ENCODE measurements around the gene PPP1R18. TPM values are rescaled to one million over a fixed set of nuclear protein-coding genes. Genes with fewer than 3 reads are reported as not detected.
"Not testable (repeated sequence)": the region's sequence is repeated elsewhere in the genome, so short reads cannot be mapped to it uniquely, and the experiment has no call there.

Gene PPP1R18
- total RNA-seq, 2 experiments from 2014 or later: 65.2 to 106 TPM

DNA sequence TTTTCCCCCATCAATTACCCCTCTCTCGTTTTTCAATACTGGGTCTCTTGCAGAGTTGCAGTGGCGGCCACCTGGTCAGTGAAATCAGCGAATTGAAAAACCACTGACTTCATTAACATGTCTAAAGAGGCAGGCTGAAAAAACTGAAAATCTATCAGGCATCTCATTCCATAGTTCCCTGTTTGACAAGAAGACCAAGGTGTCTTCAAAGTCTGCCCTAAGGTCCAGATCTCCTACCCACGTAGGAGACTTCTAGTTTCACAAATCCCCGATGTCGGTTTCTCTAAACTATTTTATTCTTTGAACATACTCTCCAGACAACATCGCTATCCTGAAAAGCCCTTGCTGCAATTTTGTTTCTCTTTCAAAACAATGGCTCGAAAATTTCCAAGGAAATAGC is 32.9 kb upstream of the PPP1R18 start:
- TSS peak; percentile 60 for BruUV-seq (replicated peaks)
- DNase-seq (ENCODE audit: low spot score): peak; percentile 69
- peak overlapping the region; percentile 97 for H3K27ac ChIP-seq (ENCODE audit: low read depth, low read length, poor library complexity, severe bottlenecking)
- peaks cover 19% of the 10 kb centered on the region for H4K20me1 ChIP-seq (ENCODE audit: insufficient read depth, low read length)
- H3K9me3 ChIP-seq (ENCODE audit: low read length): no peaks in the 10 kb centered on the region
- H3K4me3 ChIP-seq (ENCODE audit: low read depth, low read length, poor library complexity, severe bottlenecking): peak overlapping the region; percentile 91
- no peaks in the 10 kb centered on the region for H3K9me2 ChIP-seq (ENCODE audit: insufficient read depth, low read length)
- intact Hi-C loops (cut with micrococcal nuclease; ENCODE audit: unreplicated experiment): no loop called here
- peaks cover 79% of the 10 kb centered on the region for H3K79me2 ChIP-seq (ENCODE audit: insufficient read depth, low read depth, low read length)
- ChIA-PET POLR2A (interaction anchor here (0.7 to 6.0 kb wide), 6 partner anchors 29 to 148 kb away, joined by 3 to 71 read pairs (median 4); partner anchors contain the start of genes ABCF1 and NRM), CTCF (ENCODE audit: unreplicated experiment) (no interaction called here)
- H2AFZ ChIP-seq (ENCODE audit: low read length): no peak overlapping the region
- no peak for TF ChIP-seq EZH2phosphoT487 (IDR thresholded peaks at IDR 0.05; ENCODE audit: borderline replicate concordance, low read depth, low read length)
- TF ChIP-seq, protein P1, sequence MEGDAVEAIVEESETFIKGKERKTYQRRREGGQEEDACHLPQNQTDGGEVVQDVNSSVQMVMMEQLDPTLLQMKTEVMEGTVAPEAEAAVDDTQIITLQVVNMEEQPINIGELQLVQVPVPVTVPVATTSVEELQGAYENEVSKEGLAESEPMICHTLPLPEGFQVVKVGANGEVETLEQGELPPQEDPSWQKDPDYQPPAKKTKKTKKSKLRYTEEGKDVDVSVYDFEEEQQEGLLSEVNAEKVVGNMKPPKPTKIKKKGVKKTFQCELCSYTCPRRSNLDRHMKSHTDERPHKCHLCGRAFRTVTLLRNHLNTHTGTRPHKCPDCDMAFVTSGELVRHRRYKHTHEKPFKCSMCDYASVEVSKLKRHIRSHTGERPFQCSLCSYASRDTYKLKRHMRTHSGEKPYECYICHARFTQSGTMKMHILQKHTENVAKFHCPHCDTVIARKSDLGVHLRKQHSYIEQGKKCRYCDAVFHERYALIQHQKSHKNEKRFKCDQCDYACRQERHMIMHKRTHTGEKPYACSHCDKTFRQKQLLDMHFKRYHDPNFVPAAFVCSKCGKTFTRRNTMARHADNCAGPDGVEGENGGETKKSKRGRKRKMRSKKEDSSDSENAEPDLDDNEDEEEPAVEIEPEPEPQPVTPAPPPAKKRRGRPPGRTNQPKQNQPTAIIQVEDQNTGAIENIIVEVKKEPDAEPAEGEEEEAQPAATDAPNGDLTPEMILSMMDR (conservative IDR thresholded peaks at IDR 0.05; ENCODE audit: low read length): no peak
- H3K4me2 ChIP-seq (ENCODE audit: low read length): peak overlapping the region; percentile 98
- peaks cover 52% of the 10 kb centered on the region for H3K4me1 ChIP-seq (ENCODE audit: insufficient read depth, low read length, poor library complexity, severe bottlenecking)
- peaks cover 55% of the 10 kb centered on the region for H3K36me3 ChIP-seq (ENCODE audit: insufficient read depth, low read length)

DNA sequence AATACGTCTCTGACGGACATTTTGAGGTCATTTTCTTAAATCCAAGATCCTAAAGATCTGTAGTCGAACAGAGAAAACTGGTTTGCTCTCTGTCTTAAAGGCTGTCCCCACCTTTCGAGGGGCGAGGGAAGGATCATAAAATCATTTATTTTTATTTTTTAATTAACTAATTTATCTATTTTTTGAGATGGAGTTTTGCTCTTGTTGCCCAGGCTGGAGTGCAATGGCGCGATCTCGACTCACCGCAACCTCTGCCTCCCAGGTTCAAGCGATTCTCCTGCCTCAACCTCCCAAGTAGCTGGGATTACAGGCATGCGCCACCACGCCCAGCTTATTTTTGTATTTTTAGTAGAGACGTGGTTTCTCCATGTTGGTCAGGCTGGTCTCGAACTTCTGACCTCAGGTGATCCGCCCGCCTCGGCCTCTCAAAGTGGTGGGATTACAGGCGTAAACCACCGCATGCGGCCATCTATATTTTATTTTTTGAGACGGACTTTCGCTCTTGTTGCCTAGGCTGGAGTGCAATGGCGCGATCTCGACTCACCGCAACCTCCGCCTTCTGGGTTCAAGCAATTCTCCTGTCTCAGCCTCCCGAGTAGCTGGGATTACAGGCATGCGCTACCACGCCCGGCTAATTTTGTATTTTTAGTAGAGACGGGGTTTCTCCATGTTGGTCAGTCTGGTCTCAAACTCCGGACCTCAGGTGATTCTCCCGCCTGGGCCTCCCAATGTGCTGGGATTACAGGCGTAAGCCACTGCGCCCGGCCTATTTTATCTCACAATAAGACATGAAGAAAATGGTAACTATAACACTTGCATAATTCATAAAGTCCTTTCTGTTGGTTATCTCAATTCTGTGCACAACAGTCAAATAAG is 31.6 kb upstream of the PPP1R18 start:
- POLR2A ChIA-PET: interaction anchor here (0.9 to 6.0 kb wide), 7 partner anchors 28 to 103 kb away, joined by 4 to 71 read pairs (median 7); partner anchors contain the start of genes MRPS18B and NRM
- H4K20me1 ChIP-seq (ENCODE audit: insufficient read depth, low read length); H3K9me2 ChIP-seq (ENCODE audit: insufficient read depth, low read length); H2AFZ ChIP-seq (ENCODE audit: low read length); H3K9me3 ChIP-seq (ENCODE audit: low read length): not testable (repeated sequence)
- peaks cover 66% of the 10 kb centered on the region for H3K79me2 ChIP-seq (ENCODE audit: insufficient read depth, low read depth, low read length)
- intact Hi-C loops (cut with micrococcal nuclease; ENCODE audit: unreplicated experiment): loop anchor here (1.0 kb wide), 3 partner anchors 24 to 101 kb away; partner anchors contain the start of genes FLOT1, MRPS18B and PPP1R10
- CTCF ChIA-PET (ENCODE audit: unreplicated experiment): interaction anchor here (0.6 to 1.7 kb wide), 4 partner anchors 12 to 38 kb away, joined by 3 to 5 read pairs (median 4); no protein-coding TSS in a partner anchor
- TSS peak; percentile 79 for BruUV-seq (replicated peaks)
- H3K4me2 ChIP-seq (ENCODE audit: low read length): peak overlapping the region; percentile 98
- peak overlapping the region; percentile 97 for H3K27ac ChIP-seq (ENCODE audit: low read depth, low read length, poor library complexity, severe bottlenecking)
- H3K4me1 ChIP-seq (ENCODE audit: insufficient read depth, low read length, poor library complexity, severe bottlenecking): peaks cover 47% of the 10 kb centered on the region
- DNase-seq (ENCODE audit: low spot score): peak; percentile 28
- peaks cover 55% of the 10 kb centered on the region for H3K36me3 ChIP-seq (ENCODE audit: insufficient read depth, low read length)
- H3K4me3 ChIP-seq (ENCODE audit: low read depth, low read length, poor library complexity, severe bottlenecking): peak overlapping the region; percentile 91

DNA sequence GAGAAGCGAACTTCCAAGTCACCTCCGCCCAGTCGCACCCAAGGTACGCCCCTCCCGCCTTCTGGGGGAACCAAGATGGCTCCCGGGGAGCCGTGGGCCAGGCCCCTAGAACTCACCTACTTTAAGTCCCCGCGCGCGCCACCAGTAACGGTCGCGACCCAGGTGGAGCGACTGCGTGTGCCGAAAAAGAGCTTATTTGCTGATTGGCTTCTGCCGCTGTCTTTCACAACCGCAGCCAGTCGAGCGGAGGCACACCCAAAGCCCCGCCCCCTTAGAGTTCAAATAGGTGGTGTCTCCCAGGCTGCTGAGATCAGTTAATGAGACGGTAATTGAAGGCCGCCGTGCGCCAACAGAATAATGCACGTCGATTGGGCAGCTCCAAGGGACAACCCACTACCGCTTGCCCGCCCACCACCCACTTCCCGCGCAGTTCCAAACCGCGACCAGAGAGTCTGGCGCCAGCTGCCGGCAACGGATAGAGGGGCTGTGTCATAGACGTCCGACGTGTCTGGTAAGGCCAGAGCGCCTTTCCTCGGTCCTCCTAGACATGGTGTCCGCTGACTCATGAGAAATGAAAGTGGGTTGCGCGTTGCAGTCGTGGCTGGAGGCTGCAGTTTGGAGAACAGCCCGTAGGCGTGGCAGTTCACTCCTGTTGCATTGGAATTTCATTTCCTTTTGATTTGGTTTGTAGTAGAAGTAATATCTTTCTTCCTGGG is 30.8 kb upstream of the PPP1R18 start, which contains the start of gene MDC1:
Gene MDC1, minus strand, starts transcription at position 153 of the 716 bp plus-strand sequence. CDS start 2,106 bp downstream, outside the sequence.
- BruUV-seq (replicated peaks): no TSS peak
- DNase-seq (ENCODE audit: low spot score): peak; percentile 100
- peak within 1 kb of the TSS; percentile 91 for H3K4me3 ChIP-seq (ENCODE audit: low read depth, low read length, poor library complexity, severe bottlenecking)
- intact Hi-C loops (cut with micrococcal nuclease; ENCODE audit: unreplicated experiment): loop anchor here (1.0 kb wide), 3 partner anchors 25 to 100 kb away; partner anchors contain the start of genes FLOT1, MRPS18B and PPP1R10
- no peaks in the 10 kb centered on the region for H4K20me1 ChIP-seq (ENCODE audit: insufficient read depth, low read length)
- CTCF ChIA-PET (ENCODE audit: unreplicated experiment): interaction anchor here (0.6 to 1.7 kb wide), 5 partner anchors 13 to 1851 kb away, joined by 3 to 5 read pairs (median 3); no protein-coding TSS in a partner anchor
- POLR2A ChIA-PET: interaction anchor here (0.7 to 6.0 kb wide), 7 partner anchors 21 to 102 kb away, joined by 3 to 71 read pairs (median 4); partner anchors contain the start of genes FLOT1, MRPS18B and NRM
- peak within 1 kb of the TSS; percentile 38; the same call in 1 of the 2 replicates for H2AFZ ChIP-seq (ENCODE audit: low read length)
- H3K4me1 ChIP-seq (ENCODE audit: insufficient read depth, low read length, poor library complexity, severe bottlenecking): peaks cover 44% of the 10 kb centered on the region
- TF ChIP-seq, protein P1 (conservative IDR thresholded peaks at IDR 0.05; ENCODE audit: low read length): no peak; the same call in 1 of the 2 replicates
- TF ChIP-seq EZH2phosphoT487 (IDR thresholded peaks at IDR 0.05; ENCODE audit: borderline replicate concordance, low read depth, low read length): no peak
- H3K36me3 ChIP-seq (ENCODE audit: insufficient read depth, low read length): peaks cover 55% of the 10 kb centered on the region
- H3K4me2 ChIP-seq (ENCODE audit: low read length): peak within 1 kb of the TSS; percentile 98
- no peaks in the 10 kb centered on the region for H3K9me3 ChIP-seq (ENCODE audit: low read length)
- no peaks in the 10 kb centered on the region for H3K9me2 ChIP-seq (ENCODE audit: insufficient read depth, low read length)
- H3K79me2 ChIP-seq (ENCODE audit: insufficient read depth, low read depth, low read length): peaks cover 59% of the 10 kb centered on the region
- H3K27ac ChIP-seq (ENCODE audit: low read depth, low read length, poor library complexity, severe bottlenecking): peak within 1 kb of the TSS; percentile 97
